KG1 (cell line): ENCODE data around the gene SCYL3.
"Not testable (repeated sequence)": the region's sequence is repeated elsewhere in the genome, so short reads cannot be mapped to it uniquely, and the experiment has no call there.

Experiments
- DNase-seq: peaks from one replicate; lab custom pipeline; 2025; lab: John Stamatoyannopoulos, UW

The SCYL3 gene

DNA sequence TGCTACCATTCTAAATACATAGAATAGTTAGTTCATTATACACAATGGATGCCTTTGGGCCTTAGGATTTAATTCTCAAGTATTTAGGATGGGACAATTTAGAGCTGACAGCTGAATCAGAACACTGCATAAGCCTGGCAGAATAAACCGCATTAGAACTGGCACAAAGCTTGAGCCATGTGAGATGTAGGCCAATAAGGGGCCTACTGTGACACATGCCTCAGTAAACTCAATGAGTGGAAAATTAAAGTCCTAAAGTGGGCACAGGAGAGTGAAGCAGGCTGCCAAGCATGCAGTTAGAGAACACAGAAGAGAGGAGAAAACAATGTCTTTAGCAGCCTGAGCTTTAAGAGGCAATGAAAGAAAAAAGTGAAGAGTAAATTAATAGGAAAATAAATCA lies 24.3 kb downstream of the SCYL3 start:
- no peak for DNase-seq

GRCh38 chr1:169868978-169869377 lies 24.7 kb downstream of the SCYL3 start:
- no peak for DNase-seq

DNA sequence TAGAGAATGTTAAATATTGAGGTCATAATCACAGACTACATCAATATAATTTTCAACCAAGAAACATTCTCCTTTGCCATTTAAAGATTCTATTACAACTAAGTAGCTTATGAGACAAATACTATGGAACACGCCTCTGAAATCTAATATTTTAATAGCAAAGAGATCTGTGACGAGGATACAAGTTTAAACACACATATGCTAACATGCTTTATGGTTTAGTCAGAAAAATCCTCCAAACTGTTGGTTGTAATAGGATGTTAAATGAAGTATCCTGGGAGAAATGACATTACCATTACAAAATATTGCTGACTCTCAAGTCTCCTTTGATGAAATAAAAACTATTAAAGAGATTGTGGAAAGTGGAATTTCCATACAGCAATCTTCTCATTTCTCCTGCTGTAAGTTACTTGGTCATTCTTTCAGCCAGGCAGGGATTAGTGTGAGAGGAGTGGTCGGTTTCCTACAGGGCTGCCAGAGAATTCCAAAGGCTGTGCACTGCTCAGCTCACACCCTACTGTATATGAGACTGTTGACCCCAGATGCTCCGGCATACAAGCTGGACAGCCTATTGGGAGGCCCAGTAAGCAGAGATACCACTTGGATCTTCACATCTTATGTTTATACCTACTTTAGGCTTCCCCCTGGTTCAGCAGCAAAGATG lies 26.6 kb downstream of the SCYL3 start:
- DNase-seq, result no peak

- no peak for DNase-seq
Observed at GRCh38 chr1:169866577-169866976, 27.1 kb downstream of the SCYL3 start.

DNA sequence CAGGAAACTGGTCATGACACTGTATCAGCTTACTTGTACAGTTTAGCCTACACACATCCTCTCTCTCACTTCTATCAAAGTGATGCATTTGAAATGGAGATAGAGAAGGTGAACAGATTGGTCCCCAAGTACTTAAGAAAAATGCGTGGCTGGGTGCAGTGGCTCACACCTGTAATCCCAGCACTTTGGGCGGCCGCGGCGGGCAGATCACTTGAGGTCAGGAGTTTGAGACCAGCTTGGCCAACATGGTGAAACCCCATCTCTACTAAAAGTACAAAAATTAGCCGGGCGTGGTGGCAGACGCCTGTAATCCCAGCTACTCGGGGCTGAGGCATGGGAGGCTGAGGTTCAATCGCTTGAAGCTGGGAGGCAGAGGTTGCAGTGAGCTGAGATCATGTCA lies 29.2 kb downstream of the SCYL3 start:
- not testable (repeated sequence) for DNase-seq

- no peak for DNase-seq
Observed at GRCh38 chr1:169860750-169861149, 32.9 kb downstream of the SCYL3 start.

- DNase-seq, result no peak
Observed at GRCh38 chr1:169860187-169860586, 33.5 kb downstream of the SCYL3 start.

DNA sequence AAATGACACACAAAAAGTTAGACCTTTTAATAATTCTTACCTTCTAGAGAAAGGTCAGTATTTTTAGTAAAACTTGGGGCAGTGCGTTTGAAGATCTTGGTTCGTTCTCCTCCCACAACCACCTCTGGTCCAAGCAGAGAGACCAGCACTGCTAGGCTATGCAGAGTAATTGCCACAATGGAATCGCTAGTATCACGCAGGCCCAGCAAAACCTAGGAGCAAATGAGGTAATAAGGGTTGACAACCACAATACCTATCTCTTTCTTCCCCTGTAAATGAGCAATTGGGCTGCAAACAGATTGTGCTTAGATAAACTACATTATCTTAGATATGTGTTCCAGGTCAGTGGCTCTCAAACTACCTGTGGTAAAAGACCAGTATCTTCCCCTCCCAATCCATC lies 34.7 kb downstream of the SCYL3 start:
- DNase-seq, result no peak

DNA sequence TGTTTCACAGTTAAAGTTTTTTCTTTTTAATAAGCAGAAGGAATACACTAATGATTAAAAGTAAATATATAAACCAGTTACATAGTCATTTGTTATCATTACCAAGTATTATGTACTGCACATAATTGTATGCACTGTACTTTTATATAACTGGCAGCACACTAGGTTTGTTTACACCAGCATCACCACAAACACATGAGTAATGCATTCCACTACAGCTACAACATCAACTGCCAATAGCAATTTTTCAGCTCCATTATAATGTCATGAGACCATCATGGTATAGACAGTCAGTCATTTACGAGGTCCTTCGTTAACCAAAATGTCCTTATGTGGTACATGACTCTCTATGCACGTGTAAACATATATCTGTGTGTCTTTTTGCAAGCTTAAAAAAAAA lies 35.2 kb downstream of the SCYL3 start:
- no peak for DNase-seq

GRCh38 chr1:169853341-169853740 lies 40.4 kb downstream of the SCYL3 start:
- DNase-seq, result no peak

- DNase-seq, result no peak
Observed at GRCh38 chr1:169849346-169850022, 44.2 kb downstream of the SCYL3 start.

- no peak for DNase-seq
Observed at GRCh38 chr1:169848456-169848855, 45.2 kb downstream of the SCYL3 start.

- DNase-seq, result no peak
Observed at GRCh38 chr1:169844941-169845608, 48.6 kb downstream of the SCYL3 start.

GRCh38 chr1:169838942-169839341 lies 54.8 kb downstream of the SCYL3 start:
- no peak for DNase-seq

DNA sequence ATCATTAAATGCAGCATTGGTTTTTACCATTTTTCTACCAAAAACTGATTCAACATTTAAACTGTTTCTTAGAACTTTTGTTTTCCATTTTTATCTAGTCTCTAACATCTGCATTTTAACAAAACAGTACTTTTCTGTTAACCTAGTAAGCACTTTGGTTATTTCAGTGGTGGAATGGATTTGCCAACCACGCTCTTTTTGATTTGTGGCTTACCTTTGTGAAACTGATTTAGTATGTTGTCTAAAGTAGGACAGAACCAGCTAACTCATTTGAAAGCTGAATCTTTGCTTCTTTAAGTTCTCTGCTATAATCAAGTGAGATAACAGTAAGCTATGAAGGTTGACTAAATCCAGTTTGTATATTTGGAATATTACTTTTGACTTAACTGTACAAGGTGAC lies 57.5 kb downstream of the SCYL3 start:
- DNase-seq, result no peak

DNA sequence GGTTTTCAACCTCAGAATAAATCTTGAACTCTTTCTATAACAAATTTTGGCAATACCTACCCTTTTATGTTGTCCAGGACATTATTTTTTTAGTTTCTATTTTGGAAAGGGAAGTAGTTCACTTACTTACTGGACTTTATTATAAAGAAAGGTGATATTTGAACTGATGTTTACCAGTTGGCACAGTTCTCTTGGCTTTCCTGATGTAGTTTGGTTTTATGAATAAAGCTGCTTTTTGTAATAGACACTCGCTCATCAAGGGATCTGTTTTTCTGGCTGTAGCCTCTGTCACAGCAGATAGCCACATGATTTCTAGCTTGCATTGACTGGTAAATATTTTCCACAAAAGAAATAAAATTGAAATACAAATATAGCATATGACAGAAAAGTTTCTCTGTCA lies 58.0 kb downstream of the SCYL3 start:
- no peak for DNase-seq

DNA sequence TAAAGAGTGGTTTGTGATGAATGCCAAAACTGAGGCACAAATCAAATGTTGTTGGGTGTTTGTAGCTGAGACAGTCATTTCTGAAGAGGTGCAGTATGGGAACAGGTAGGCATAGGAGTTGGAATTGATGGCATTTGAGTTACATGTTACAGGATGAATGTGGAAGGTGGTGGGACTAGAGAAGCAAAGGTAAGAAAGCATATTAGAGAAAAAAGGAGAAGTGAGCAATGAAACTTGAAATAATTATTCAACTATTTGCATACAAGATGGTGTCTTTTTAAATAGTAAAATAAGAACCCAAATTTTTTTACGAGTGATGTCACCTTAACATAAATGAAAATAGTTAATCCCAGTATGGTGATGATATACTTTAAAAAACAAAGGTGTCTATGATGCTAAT lies 58.8 kb downstream of the SCYL3 start:
- no peak for DNase-seq

- no peak for DNase-seq
Observed at GRCh38 chr1:169833179-169833901, 60.4 kb downstream of the SCYL3 start.

DNA sequence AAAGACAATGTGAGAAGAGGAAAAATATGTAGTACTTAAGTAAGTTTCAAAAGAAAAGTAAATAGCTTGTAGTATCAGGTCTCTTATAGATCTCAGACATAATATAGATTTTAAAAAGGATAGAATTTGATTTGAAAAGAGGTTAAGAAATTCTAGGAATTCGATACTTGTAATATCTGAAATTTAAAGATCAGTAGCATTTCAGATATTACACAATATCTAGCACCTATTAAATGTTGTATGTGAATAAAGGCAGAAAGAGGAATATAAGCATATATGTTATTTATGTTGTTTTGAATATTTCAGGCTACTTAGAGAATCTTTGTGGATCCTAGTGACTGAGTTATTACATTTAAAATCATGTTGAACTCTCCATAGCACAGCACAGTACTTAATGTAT lies 64.0 kb downstream of the SCYL3 start:
- no peak for DNase-seq

- no peak for DNase-seq
Observed at GRCh38 chr1:169824153-169824552, 69.5 kb downstream of the SCYL3 start.

DNA sequence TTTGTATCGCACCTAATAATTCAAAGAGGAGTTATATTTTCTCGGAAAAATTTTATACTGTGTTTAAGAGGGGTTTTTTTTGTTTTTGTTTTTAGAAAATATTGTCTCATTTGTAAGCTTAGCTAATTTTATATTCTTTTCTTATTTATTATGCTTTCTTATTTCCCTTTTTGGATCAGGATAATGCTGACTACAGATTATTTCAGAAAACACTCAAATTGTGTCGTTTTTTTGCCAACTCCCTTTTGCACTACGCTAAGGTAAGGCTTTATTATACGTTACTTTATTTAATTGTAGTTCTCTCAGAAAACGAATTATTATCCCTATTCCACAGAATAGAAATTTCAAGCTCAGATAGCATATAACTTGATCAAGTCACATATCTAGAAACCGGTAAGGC lies 72.2 kb downstream of the SCYL3 start:
- no peak for DNase-seq

- DNase-seq, result no peak
Observed at GRCh38 chr1:169816617-169817016, 77.1 kb downstream of the SCYL3 start.

DNA sequence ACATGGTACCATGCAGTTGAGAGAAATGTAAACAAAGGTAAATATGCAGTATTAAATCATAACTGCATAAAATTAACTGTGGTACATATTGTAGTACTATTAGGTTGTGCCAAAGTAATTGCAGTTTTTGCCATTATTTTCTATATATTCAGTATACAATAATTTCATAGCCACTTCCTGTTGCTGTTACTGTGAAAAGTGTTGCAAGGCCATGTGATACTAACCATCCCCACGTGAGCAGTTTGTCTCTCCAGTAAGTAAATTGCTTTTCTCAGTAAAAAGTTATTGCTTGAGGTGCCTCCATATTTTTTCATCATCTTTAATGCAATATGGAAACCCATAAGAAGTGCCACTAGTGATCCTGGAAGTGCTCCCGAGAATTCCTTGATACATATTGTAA lies 79.4 kb downstream of the SCYL3 start:
- DNase-seq, result no peak
